NCI-H524 treated with DMSO at 0.1 percent for 48 hours (cell line): ENCODE measurements around the gene IPCEF1.

Experiments used
- DNase-seq: peaks from one replicate; lab custom pipeline; 2025; lab: John Stamatoyannopoulos, UW

IPCEF1 gene

DNA sequence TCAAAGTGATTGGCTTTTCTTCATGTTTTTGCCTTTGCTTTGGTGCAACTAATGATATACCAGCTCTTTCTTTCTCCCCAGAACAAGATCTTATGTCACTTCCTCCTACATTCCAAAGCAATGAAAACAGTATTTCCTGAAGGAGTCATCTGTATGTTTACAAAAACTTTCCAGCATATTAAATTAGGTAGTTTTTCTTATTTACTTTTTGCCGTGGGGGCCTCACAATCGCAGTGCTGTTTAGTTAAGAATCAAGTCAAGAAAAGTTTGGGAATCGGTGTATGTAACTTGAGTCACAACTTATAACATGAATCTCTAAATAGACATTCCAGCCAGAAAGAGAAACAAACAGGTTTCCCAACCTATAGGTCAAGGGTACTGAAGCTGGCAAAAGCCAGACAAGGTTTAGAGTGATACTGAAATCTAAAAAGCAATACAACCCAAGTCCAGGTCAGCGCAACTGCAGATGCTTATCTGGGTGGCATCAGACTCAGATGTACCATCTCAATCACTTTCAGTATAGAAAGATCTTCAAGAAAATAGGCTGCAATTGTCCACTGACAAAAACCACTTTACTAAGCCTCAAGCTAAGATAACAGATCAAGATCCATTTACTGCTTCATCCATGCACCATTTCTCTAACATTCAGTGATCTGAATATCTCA lies 63.6 kb downstream of the IPCEF1 start:
- DNase-seq, result no peak

DNA sequence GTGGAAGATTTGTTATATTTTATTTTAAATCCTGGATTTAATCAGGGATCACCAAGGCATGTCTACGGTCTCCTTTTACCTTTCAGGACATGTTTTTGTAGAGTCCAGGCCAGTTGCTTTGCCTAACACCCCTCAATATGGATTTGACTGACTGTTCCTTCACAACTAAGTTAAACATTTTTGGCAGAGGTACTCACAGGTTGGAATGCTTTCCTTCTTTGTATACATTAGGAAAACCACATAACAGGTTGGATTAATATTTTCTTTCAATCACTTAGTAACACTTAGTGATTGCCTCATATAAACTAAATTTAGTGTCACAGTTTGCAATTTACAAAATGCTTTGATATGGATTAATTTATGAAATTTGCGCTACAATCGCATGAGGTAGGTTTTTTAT lies 64.5 kb downstream of the IPCEF1 start:
- no peak for DNase-seq

DNA sequence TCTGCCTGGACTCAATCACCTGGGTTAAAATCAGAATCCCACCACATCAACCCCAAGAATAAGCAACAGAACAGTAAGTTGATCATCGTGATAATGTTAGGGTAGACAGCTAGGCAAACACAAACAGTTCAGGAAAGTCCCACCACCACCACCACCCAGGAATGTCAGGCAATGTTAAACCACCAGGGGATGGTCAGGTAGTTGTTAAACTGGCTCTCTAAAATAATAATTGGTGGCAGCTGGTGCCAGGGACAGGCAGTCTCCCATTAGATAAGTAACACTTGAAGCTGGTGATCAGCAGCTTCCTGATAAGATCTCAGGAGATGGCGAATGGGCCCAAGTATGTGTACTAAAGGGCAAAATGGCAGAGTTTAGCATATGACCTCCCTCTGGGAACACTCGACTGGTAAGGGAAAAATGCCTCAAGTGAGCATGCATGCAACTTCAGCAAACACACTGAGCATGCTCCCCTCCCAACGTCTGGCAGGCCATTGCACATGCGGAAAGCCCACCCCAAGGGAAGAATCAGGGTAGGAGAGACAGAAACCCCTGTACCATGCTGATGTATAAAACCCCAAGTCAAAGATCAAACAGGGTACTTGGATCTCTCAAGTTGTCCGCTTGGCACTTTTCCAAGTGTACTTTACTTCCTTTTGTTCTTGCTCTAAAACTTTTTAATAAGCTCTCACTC lies 66.6 kb downstream of the IPCEF1 start:
- no peak for DNase-seq

DNA sequence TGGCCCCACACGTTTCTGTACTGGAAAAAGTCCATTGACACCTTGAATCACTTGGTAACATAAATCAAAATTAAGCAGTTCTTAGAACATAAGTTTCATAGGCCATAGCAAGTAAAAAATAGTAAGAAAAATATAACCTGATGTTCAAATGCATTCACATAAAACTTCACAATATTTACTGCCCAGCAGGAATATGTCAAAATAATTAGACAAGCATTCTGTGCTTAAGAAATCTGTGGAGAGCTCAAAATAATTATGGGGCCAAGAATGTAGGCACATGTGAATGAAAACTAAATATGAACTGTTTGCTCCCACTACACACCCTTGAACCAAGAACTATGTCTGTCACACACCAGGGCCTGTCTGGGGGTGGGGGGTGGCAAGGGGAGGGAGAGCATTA lies 70.8 kb downstream of the IPCEF1 start:
- no peak for DNase-seq

DNA sequence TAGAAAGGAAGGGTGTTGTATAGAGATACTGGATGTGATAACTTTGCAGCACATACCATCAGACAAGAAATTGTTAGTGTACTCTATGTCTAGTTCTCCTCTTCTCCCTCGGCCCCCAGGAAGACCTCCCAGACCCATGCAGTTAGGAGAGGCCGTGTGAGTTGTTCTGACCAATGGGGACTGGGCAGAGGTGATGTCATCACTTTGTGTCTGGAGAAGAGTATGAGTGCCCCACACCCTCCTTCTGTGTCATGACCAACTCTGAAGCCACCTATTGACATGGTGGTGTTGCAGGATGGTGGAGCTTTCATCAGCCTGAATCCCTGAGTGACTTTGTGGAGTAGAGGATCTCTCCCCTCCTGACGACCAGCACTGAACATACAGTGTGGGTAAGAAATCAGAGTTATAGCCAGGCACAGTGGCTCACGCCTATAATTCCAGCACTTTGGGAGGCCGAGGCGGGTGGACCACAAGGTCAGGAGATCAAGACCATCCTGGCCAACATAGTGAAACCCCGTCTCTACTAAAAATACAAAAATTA lies 72.2 kb downstream of the IPCEF1 start:
- DNase-seq, result no peak

DNA sequence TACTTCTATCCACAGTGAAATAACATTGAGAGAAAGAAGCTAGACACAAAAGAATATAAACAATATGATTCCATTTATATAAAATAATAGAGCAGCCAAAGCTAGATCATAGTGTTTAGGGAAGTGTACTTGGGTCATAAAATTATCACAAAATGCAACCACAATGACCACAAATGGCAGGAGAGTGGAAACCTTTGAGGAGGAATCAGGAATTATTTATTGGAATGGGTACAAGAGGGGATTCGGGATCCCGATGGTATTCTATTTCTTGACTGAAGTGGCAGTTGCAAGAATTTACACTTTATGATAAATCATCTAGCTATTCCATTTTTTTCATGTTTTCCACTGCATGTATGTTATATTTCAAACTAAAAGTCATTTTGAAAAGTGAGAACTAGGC lies 76.1 kb downstream of the IPCEF1 start:
- no peak for DNase-seq

DNA sequence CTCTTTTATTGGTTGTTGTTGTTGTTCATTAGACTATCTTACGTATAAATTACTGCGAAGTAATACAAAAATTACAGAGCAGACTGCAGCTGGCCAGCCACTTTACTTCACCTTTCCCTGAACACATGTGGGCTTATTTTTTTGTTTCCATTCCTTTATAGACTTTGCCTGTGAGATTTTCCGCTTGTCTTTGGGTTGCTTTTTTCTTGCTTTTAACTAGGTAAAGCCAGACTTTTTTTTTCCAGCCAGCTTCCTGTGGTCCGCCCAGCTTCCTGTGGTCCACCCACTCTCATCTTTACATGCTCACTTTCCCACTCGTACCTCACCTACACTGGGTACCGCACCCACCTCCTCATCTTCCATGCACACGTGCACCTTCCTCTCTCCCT lies 79.0 kb downstream of the IPCEF1 start:
- DNase-seq, result no peak

DNA sequence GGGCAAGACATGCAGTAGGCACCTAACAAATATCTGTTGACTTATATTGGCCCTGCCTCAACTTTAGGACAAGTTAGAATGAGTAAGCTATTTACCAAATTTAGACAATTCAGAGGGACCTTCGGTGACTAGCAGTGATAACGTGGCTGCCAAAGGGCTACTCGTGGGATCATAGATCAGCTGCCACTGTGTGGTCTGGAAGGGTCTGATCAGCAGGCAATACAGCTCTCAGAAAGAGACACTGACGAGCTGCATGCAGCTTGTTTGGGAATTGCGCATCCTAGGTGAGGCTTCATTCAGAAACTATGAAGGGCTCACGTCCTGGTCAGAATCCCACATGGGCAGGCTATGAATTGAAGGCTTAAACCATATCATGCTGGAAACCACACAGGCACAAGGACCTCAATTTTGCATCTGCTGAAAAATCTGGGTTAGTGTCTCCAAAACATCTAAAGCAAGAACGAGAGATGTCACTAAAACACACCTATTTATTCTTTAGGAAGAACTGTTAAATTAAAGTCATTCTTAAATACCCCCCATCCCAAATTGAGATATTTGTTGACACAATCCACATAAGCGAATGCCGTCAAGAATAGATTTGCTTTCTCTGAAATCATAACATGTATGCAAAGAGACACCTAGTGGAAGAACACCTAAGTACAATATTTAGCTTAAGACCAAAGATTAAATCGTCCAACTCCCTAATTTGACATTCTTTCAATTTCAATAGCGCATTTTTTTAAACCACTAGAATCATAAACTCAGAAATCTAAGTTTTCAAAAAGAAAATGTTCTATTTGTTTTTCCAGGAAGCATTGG lies 79.6 kb downstream of the IPCEF1 start:
- peak; percentile 8 for DNase-seq

DNA sequence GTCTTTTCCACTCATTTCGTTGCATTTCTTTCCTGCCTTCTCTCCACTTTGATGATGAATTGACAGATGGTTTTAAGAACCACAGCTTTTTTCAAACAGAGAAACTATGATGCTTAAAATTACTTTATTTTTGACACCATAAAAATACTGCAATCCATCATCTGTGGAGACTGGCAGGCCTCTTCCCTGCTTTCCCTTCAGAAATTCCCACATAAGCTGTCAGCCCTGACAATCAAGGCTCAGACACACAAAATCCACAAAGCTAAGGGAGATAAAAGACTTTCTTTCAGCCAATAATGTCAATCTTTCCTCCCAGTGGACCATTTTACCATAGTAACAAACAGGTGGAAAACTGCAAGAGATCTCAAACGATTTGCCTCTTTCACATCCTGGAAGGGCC lies 82.4 kb downstream of the IPCEF1 start:
- DNase-seq, result no peak

DNA sequence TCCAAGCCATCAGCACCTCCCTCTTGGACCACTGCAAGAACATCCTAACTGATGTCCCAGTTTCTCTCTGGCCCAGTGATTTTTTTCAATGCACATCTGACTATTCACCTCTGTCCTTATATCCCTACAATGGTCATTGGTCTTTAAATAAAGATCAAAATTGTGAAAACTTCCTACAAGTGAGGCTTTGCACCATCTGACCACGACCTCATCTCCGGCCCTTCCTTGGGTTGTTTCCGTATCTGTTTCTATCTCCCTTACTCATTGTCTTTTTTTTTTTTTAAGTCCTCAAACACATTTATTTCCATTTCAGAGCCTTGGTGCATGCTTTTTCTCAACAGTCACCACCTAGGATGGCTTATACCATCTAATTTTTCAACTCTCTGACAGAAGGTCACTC lies 88.1 kb downstream of the IPCEF1 start:
- DNase-seq, result no peak

DNA sequence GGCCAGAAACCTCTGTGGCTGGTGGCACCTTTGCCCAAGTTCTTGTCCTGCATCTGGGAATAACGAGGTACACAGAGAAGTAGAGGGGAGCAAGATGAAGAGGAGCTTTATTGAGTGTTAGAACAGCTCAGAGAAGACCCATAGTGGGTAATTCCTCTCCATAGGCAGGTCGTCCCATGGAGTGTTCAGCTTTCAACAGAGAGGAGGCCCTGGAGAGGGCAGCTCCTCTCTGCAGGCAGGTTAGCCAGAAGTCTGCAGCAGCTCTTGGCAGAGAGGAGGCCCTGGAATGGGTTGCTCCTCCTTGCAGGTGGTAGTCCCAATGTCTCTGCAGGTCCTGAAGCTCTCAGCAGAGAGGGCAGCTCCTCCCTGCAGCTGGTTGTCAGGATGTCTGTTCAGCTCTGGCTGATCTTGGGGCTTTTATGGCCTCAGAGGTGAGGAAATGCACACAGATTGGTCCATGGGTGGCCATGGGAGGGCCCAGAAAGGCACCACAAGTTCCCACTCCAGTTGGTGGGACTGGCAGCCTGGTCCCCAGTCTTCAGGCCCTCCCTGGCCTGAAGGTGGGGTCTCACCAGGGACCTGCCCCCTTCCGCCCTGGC lies 89.0 kb downstream of the IPCEF1 start:
- no peak for DNase-seq

DNA sequence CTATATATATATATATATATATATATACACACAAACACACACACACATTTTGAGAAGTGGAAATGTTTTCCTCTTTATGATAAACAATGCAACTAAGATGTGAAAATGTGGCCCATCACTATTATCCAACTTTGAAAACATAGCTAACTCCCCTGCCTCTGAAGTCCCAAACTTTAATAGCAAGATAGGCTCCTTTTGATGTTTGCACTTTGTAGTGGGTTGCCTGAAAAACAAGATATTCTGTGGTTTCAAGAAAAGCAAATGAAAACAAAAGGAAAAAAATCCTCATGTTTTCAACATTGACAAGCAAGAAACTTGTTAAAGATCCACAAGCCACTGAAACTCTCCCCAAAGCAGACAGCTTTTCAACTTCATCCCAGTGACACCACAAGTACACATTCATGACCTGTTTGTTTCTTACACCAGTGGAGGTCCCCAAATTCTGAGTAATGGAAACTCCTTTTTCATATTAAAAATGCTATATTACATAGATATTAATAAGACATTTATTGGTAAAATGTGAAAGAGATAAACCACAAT lies 90.0 kb downstream of the IPCEF1 start:
- DNase-seq, result no peak

DNA sequence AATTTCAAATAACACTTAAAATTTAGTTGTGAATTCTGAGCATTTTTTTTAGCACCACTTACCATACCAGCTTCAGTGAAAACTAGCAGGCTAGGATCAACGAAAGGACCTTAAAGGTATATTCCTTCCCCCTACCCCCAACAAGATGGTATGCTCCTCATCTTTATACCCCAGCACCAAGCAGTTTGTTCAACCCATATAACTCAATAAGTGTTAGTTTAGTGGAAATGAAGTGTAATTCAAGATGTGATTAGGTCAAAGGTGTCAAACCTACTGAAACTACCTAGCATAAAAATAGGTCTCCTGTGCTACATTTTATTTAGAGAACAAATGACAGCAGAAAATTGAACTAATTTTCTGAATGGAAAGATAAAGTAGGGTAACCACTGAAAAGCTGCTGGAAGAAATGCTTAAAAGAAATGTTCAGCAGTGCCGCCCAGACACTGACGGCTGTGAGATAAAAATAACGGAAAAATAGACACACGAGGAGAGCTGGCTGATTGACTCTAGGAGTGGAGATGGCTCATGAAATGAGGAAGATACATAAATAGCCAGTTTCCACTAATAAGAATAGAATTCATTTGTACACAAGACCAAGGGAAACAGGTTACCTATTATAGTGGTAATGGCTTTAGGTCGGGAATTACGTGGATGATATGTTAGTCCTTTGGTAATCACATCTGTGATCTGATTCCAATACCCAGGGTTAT lies 94.8 kb downstream of the IPCEF1 start:
- DNase-seq, result no peak

DNA sequence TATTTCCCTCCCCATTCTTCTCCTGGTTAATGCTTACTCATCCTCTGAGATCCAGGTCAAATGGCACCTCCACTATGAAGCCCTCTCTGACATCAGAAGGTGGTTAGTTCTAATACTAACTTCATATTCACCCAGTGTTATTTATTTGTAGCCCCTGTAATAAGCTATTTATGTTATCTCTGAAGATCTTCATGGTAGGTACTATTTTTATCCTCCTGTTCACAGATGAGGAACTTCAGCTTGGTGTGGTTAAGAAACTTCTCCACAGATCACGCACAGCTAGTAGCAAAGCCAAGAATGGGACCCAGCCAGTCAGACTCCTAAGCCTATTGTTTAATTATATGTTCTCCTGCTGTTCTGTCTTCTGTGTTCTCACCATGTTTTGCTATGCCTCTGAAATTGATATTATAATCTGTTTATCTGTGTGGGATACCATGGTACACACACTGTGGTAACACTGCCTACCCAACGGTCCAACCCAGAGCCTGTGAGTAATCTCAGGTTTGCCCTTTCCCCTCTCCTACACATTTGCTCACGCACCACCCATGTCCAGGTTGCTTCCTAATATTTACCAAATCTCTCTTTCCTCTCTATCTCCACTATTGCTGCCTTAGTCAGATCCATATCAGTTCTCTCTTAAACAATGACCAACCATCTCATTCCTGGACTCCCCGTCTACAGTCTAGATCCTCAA lies 98.4 kb downstream of the IPCEF1 start:
- no peak for DNase-seq

DNA sequence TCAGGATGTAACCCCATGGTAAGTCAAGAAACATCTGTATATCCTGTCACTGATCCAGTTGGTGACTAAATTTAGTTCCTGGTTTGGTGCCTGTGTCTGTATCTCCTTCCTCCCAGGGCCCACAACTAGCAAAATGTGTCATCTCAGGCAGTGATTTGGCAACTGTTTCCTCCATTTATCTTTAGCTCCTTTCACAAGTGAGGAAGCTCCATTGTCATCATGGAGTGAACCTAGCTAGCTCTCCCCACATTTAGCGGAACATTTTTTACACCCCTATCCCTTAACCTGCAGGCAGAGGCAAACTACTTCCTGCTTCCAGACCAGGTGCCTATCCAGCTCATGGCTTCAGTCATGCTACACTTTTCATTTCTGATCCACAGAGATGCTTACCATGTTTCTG lies 99.5 kb downstream of the IPCEF1 start:
- no peak for DNase-seq

DNA sequence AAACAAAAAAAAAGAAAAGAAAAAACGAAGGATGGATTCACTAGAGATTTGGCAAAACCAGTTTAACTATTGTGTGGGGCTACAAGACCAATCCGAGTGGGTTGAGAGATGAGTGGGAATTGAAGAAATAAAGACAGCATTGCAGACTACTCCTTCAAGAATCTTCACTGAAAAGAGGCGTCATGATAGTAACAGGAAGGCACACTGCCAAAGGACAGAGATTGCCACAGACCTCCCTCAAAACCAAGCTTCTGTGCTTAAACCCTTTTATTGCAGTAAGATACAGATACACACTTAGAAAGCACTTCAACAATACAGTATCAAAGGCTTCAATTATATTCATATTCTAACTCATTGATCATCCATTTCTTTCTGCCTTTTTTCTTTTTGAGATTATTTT lies 103.9 kb downstream of the IPCEF1 start:
- no peak for DNase-seq

DNA sequence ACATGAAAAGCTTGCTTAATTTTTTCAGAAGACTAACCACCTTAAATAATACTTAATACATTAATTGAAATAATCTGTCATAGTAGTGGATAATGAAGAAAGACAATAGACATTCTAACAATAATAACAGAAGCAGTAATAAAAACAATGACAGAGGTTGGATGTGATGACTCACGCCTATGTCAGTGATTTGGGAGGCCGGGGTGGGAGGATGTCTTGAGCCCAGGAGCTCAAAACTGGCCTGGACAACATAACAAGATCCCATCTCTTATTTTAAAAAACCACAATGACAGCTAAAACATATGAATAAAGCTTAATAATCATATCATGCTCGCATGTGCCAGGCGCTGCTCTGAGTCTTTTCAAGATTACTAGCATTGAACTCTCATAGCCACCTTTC lies 105.5 kb downstream of the IPCEF1 start:
- no peak for DNase-seq

DNA sequence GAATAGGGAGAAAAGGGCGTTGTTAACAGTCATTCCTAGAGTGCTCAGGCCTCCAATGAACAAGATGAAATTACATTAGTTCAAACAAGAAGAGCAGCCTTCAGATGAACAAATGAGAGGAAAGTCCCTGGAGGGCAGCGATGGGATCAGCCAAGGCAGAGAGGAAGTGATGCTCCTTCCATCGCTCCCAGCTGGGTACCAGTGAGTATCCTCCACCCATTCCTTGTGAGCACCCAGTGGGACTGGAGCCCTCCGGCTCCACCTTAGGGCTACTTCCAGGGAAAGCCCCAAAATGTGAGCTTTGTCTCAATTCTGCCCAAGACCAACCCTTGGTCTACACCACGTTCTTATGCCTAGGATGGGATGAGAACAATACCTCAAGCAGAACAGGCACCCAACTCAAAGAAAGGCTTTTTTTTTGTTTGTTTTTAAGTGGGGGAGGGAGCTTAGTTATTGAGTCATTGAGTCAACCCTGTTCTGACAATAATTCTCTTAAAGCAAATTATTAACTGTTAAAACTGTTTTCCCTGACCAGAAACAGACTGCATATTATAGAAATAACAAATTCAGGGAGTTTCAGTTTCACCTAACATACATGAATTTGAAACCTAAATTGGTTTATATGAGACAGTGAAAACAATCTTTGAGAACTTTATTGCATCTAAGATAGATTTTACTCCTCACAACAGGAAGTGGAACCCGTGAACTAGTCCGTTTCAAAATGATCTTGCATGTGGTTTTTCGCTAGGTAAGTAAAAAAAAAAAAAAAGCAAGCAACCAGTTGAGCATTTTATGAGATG lies 106.9 kb downstream of the IPCEF1 start:
- no peak for DNase-seq

DNA sequence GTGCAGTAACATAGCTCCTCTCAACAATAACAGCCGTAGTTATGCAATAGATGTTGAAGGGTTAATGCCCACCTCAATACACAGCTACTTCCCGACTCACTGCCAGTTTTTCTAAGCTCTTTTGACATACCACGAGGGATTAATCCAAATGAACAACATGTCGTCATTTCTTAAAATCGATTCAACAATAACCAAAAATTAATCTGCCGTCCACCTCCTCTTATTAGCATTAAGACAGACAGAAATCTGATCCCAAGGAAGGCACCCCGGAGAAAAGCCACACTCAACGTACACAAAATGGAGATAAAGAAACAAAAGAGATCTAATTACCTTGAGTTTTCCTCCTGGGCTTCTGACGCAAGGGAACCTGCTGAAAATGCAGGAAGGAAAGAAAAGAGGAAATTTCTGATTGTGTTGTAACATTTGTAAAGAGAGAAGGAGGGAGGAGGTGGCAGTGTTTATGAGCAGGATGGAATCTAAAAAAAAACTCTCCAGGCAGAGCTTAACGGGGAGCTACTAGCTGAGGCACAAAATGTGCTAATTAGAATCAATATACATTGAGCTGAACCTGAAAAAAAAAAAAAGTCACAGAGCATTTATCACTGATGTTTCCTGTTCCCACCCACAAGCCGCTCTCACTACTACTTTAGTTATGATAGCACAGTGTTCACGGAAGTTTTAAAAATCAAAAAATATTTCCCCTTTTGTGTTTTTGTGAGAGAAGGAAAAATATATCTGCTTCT lies 109.3 kb downstream of the IPCEF1 start:
- DNase-seq, result peak; percentile 72
